HepG2 (cell line): ENCODE measurements around the gene CARMIL1. TPM values are rescaled to one million over a fixed set of nuclear protein-coding genes. Genes with fewer than 3 reads are reported as not detected.

Source experiments
- CHCHD3 ChIP-seq: sonication (generic); formaldehyde crosslinking; IDR thresholded peaks from 2 replicates; pipeline ENCODE4 v1.8.0; 2022; ENCODE audit warnings: mild to moderate bottlenecking, missing genetic modification reagents, moderate library complexity
- DR1 ChIP-seq: sonication (generic); formaldehyde crosslinking; IDR thresholded peaks from 2 replicates; pipeline ENCODE4 v1.8.0; 2021; ENCODE audit warnings: mild to moderate bottlenecking, missing genetic modification reagents, inconsistent platforms
- FOXA1 ChIP-seq, 2 experiments: fragments of 450-650 bp in 1 of 2; sonication (generic) in 1 of 2; formaldehyde crosslinking in 1 of 2; IDR thresholded peaks; 2 replicates each; pipeline versions ENCODE4 v1.4.0 to v1.6.1; 2016 to 2020; ENCODE audit warnings: missing genetic modification reagents in 1 of 2
- MIER3 ChIP-seq: IDR thresholded peaks from 2 replicates; pipeline ENCODE4 v1.6.1; 2016; ENCODE audit warnings: missing compliant biosample characterization, borderline replicate concordance
- PAXIP1 ChIP-seq: sonication (generic); formaldehyde crosslinking; conservative IDR thresholded peaks from 2 replicates; pipeline ENCODE4 v1.4.0; 2020; ENCODE audit warnings: mild to moderate bottlenecking, missing genetic modification reagents, moderate library complexity
- RXRA ChIP-seq: sonication (generic); formaldehyde crosslinking; IDR thresholded peaks from 2 replicates; pipeline ENCODE4 v1.5.1; 2020; ENCODE audit warnings: missing genetic modification reagents
- SOX5 ChIP-seq: IDR thresholded peaks from 2 replicates; pipeline ENCODE4 v1.6.1; 2016; ENCODE audit warnings: borderline replicate concordance
- ZBTB10 ChIP-seq: sonication (generic); formaldehyde crosslinking; IDR thresholded peaks from 2 replicates; pipeline ENCODE4 v1.4.0; 2020; ENCODE audit warnings: missing genetic modification reagents, borderline replicate concordance
- ZBTB3 ChIP-seq: sonication (generic); formaldehyde crosslinking; IDR thresholded peaks from 2 replicates; pipeline ENCODE4 v1.4.0; 2020; ENCODE audit warnings: low read depth, mild to moderate bottlenecking, moderate library complexity, missing genetic modification reagents, borderline replicate concordance
- ZNF235 ChIP-seq: sonication (generic); formaldehyde crosslinking; IDR thresholded peaks from 2 replicates; pipeline ENCODE4 v1.8.1; 2023; ENCODE audit warnings: mild to moderate bottlenecking, missing genetic modification reagents, borderline replicate concordance
- ZNF703 ChIP-seq: sonication (generic); formaldehyde crosslinking; IDR thresholded peaks from 2 replicates; pipeline ENCODE4 v1.5.1; 2020; ENCODE audit warnings: missing genetic modification reagents, mild to moderate bottlenecking, moderate library complexity, borderline replicate concordance
- polyA plus RNA-seq, 8 experiments: library from polyadenylated mRNA; depleted of rRNA in 3 of 8; stranded (reverse) in 7 of 8; unstranded in 1 of 8; fragments of >200 nt; fragmentation: Illumina TruSeq in 4 of 8; extraction: Trizol in 4 of 8; gene quantifications; 2 replicates each; pipeline versions ENCODE4 v1.2.1 to v1.2.3, GENCODE V29; 2011 to 2016; ENCODE audit warnings: low read depth in 4 of 8, missing spikeins in 1 of 8, mixed read lengths in 1 of 8; ENCODE audit not compliant: insufficient read depth in 1 of 8
- total RNA-seq, 5 experiments: library from RNA; depleted of rRNA; stranded (reverse); fragments of >200 nt; fragmentation: Illumina TruSeq; extraction: Trizol; gene quantifications; 2 replicates each; pipeline ENCODE4 v1.2.3, GENCODE V29; 2016; ENCODE audit warnings: low read depth in 1 of 5
- TF ChIP-seq, protein P1 (sequence below): sonication (generic); formaldehyde crosslinking; IDR thresholded peaks from 2 replicates; pipeline ENCODE4 v1.9.0; 2021; ENCODE audit warnings: mild to moderate bottlenecking, missing genetic modification reagents
- TF ChIP-seq, protein P2 (sequence below): sonication (generic); formaldehyde crosslinking; IDR thresholded peaks from 2 replicates; pipeline ENCODE4 v1.4.0; 2020; ENCODE audit warnings: missing genetic modification reagents, mild to moderate bottlenecking, borderline replicate concordance

The CARMIL1 gene
- total and polyA plus RNA-seq, 2 of the 13 experiments (the other 11 are each of a cell fraction or from before 2014, with no cell fraction given): 1.8 to 2.6 TPM

GRCh38 chr6:25280344-25281074 is 1.3 kb downstream of the CARMIL1 start (continued):
- TF ChIP-seq, protein P1, sequence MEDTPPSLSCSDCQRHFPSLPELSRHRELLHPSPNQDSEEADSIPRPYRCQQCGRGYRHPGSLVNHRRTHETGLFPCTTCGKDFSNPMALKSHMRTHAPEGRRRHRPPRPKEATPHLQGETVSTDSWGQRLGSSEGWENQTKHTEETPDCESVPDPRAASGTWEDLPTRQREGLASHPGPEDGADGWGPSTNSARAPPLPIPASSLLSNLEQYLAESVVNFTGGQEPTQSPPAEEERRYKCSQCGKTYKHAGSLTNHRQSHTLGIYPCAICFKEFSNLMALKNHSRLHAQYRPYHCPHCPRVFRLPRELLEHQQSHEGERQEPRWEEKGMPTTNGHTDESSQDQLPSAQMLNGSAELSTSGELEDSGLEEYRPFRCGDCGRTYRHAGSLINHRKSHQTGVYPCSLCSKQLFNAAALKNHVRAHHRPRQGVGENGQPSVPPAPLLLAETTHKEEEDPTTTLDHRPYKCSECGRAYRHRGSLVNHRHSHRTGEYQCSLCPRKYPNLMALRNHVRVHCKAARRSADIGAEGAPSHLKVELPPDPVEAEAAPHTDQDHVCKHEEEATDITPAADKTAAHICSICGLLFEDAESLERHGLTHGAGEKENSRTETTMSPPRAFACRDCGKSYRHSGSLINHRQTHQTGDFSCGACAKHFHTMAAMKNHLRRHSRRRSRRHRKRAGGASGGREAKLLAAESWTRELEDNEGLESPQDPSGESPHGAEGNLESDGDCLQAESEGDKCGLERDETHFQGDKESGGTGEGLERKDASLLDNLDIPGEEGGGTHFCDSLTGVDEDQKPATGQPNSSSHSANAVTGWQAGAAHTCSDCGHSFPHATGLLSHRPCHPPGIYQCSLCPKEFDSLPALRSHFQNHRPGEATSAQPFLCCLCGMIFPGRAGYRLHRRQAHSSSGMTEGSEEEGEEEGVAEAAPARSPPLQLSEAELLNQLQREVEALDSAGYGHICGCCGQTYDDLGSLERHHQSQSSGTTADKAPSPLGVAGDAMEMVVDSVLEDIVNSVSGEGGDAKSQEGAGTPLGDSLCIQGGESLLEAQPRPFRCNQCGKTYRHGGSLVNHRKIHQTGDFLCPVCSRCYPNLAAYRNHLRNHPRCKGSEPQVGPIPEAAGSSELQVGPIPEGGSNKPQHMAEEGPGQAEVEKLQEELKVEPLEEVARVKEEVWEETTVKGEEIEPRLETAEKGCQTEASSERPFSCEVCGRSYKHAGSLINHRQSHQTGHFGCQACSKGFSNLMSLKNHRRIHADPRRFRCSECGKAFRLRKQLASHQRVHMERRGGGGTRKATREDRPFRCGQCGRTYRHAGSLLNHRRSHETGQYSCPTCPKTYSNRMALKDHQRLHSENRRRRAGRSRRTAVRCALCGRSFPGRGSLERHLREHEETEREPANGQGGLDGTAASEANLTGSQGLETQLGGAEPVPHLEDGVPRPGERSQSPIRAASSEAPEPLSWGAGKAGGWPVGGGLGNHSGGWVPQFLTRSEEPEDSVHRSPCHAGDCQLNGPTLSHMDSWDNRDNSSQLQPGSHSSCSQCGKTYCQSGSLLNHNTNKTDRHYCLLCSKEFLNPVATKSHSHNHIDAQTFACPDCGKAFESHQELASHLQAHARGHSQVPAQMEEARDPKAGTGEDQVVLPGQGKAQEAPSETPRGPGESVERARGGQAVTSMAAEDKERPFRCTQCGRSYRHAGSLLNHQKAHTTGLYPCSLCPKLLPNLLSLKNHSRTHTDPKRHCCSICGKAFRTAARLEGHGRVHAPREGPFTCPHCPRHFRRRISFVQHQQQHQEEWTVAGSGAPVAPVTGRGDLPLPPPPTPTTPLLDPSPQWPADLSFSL (CRISPR knock-in tag): peak; percentile 43; the same call in 1 of the 2 replicates
- TF ChIP-seq FOXA1 (IDR thresholded peaks at IDR 0.05) (no peak), FOXA1 (CRISPR knock-in tag; IDR thresholded peaks at IDR 0.05) (0 out of 2 replicates have a peak, but pooled peaks have one; percentile 23), ZNF703 (CRISPR knock-in tag) (no peak), SOX5 (peak; percentile 30; the same call in 1 of the 2 replicates), CHCHD3 (CRISPR knock-in tag) (no peak), PAXIP1 (CRISPR knock-in tag) (peak; percentile 34; the same call in 1 of the 2 replicates), MIER3 (CRISPR knock-in tag) (no peak), ZBTB10 (CRISPR knock-in tag) (no peak), DR1 (CRISPR knock-in tag) (no peak), RXRA (CRISPR knock-in tag) (no peak), ZBTB3 (CRISPR knock-in tag) (0 out of 2 replicates have a peak, but pooled peaks have one; percentile 1), ZNF235 (CRISPR knock-in tag) (no peak)
- TF ChIP-seq, protein P2, sequence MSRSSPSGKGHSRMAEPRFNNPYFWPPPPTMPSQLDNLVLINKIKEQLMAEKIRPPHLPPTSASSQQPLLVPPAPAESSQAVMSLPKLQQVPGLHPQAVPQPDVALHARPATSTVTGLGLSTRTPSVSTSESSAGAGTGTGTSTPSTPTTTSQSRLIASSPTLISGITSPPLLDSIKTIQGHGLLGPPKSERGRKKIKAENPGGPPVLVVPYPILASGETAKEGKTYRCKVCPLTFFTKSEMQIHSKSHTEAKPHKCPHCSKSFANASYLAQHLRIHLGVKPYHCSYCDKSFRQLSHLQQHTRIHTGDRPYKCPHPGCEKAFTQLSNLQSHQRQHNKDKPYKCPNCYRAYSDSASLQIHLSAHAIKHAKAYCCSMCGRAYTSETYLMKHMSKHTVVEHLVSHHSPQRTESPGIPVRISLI (CRISPR knock-in tag): peak; percentile 64; the same call in 1 of the 2 replicates
